CD4-positive, alpha-beta memory T cell (primary cell): ENCODE data around the gene LSM12. TPM values are rescaled to one million over a fixed set of nuclear protein-coding genes. Genes with fewer than 3 reads are reported as not detected.

Source experiments
- CTCF ChIA-PET: fragments of 350-600 bp; sonication (Branson Sonifier 250); formaldehyde crosslinking; loops from one replicate; lab custom pipeline; 2021; ENCODE audit warnings: inconsistent platforms; ENCODE audit not compliant: partially characterized antibody; lab: Charles Lee
- POLR2A ChIA-PET: fragments of 350-600 bp; sonication (Branson Sonifier 250); formaldehyde crosslinking; loops from one replicate; lab custom pipeline; 2021; ENCODE audit not compliant: partially characterized antibody; lab: Charles Lee
- DNase-seq, 5 donors: peaks; one replicate each; pipeline versions ENCODE4 v3.0.0 to v3.0.0-alpha.2; 2020 to 2022; ENCODE audit warnings: mixed read lengths in 1 of 5
- H3K27ac ChIP-seq: one replicate; pipeline ENCODE4 v1.7.0; 2013; ENCODE audit warnings: low read depth, low read length
- H3K27me3 ChIP-seq: 2 replicates; pipeline ENCODE4 v1.7.0; 2013; ENCODE audit warnings: mild to moderate bottlenecking, low read length, moderate library complexity; ENCODE audit not compliant: insufficient read depth
- H3K36me3 ChIP-seq: 2 replicates; pipeline ENCODE4 v1.7.0; 2013; ENCODE audit warnings: mild to moderate bottlenecking, low read length, moderate library complexity; ENCODE audit not compliant: insufficient read depth
- H3K4me1 ChIP-seq: 2 replicates; pipeline ENCODE4 v1.7.0; 2013; ENCODE audit warnings: mild to moderate bottlenecking, low read length, moderate library complexity; ENCODE audit not compliant: insufficient read depth
- H3K4me3 ChIP-seq, 2 donors: one replicate each; pipeline ENCODE4 v1.7.0; 2013; ENCODE audit warnings: low read length in 2 of 2, mild to moderate bottlenecking in 1 of 2
- H3K9me3 ChIP-seq, 2 donors: one replicate each; pipeline ENCODE4 v1.7.0; 2013; ENCODE audit warnings: low read length in 2 of 2, control low read depth in 1 of 2; ENCODE audit not compliant: control insufficient read depth in 1 of 2
- H3K27ac Mint-ChIP-seq, 7 donors: one replicate each; pipeline ENCODE4 v1.8.0; 2020 to 2021; ENCODE audit warnings: mixed read lengths in 7 of 7, mild to moderate bottlenecking in 6 of 7, inconsistent platforms in 3 of 7, moderate library complexity in 3 of 7
- H3K27me3 Mint-ChIP-seq, 2 donors: one replicate each; pipeline ENCODE4 v1.8.0; 2020 to 2021; ENCODE audit warnings: mixed read lengths in 2 of 2
- H3K36me3 Mint-ChIP-seq, 2 donors: one replicate each; pipeline ENCODE4 v1.8.0; 2020 to 2021; ENCODE audit warnings: mixed read lengths in 2 of 2, inconsistent platforms in 1 of 2, mild to moderate bottlenecking in 1 of 2
- H3K4me1 Mint-ChIP-seq, 4 donors: one replicate each; pipeline ENCODE4 v1.8.0; 2020 to 2021; ENCODE audit warnings: mixed read lengths in 4 of 4, mild to moderate bottlenecking in 1 of 4
- H3K4me3 Mint-ChIP-seq, 8 donors: one replicate each; pipeline ENCODE4 v1.8.0; 2020 to 2021; ENCODE audit warnings: mixed read lengths in 8 of 8, mild to moderate bottlenecking in 7 of 8, moderate library complexity in 6 of 8, inconsistent platforms in 3 of 8
- H3K9me3 Mint-ChIP-seq, 8 donors: one replicate each; pipeline ENCODE4 v1.8.0; 2020 to 2021; ENCODE audit warnings: mixed read lengths in 8 of 8, mild to moderate bottlenecking in 5 of 8, inconsistent platforms in 3 of 8, moderate library complexity in 1 of 8
- intact Hi-C: fragments of 100-400 bp; cut with micrococcal nuclease; formaldehyde crosslinking; loops from one replicate; pipeline ENCODE4 v1.15.1; 2023
- polyA plus RNA-seq, 2 donors: library from polyadenylated mRNA; unstranded; fragments of 300-500 nt; fragmentation: Illumina TruSeq; gene quantifications; one replicate each; pipeline ENCODE4 v1.2.3, GENCODE V29; 2021
- total RNA-seq, 2 experiments: library from RNA; stranded (reverse); gene quantifications; one replicate each; pipeline ENCODE4 v1.2.3, GENCODE V29; 2021

Gene LSM12
- total and polyA plus RNA-seq, 4 experiments from 2014 or later: 35.3 to 74.0 (median 46.5) TPM

GRCh38 chr17:44067545-44067940 lies 1.1 kb upstream of the LSM12 start:
- Mint-ChIP-seq H3K9me3 (no peaks in the 10 kb centered on the region), H3K27me3 (no peaks in the 10 kb centered on the region)

GRCh38 chr17:44065668-44066203 lies 735 bp downstream of the LSM12 start:
- H3K36me3 Mint-ChIP-seq: peaks cover 15 to 40% of the 10 kb centered on the region in 2 donors
- H3K27me3 ChIP-seq: no peaks in the 10 kb centered on the region
- intact Hi-C loops: loop anchor here (1.0 to 2.0 kb wide), 3 partner anchors 58 to 135 kb away; partner anchors contain the start of gene HDAC5
- no peaks in the 10 kb centered on the region for H3K9me3 Mint-ChIP-seq
- H3K36me3 ChIP-seq: peaks cover 8% of the 10 kb centered on the region
- no peaks in the 10 kb centered on the region for H3K9me3 ChIP-seq
- DNase-seq: peak in 4 of 5 donors; percentile 11 to 26 (median 22)
- H3K27ac Mint-ChIP-seq: peak overlapping the region; percentile 87 to 99 (median 96)
- no peaks in the 10 kb centered on the region for H3K27me3 Mint-ChIP-seq
- peaks cover 27 to 56% (median 46%) of the 10 kb centered on the region in 4 donors for H3K4me1 Mint-ChIP-seq
- CTCF ChIA-PET: interaction anchor here (1.3 to 1.5 kb wide), 2 partner anchors 50 to 122 kb away, joined by 4 to 5 read pairs; no protein-coding TSS in a partner anchor
- peak overlapping the region; percentile 64 to 76 for H3K4me3 ChIP-seq
- peak overlapping the region; percentile 89 to 96 (median 91) for H3K4me3 Mint-ChIP-seq
- H3K4me1 ChIP-seq: peaks cover 40% of the 10 kb centered on the region
- POLR2A ChIA-PET: interaction anchor here (0.8 to 2.0 kb wide), 6 partner anchors 10 to 154 kb away, joined by 3 to 16 read pairs (median 3); partner anchors contain the start of genes HDAC5 and UBTF
- H3K27ac ChIP-seq: peak overlapping the region; percentile 69

More at GRCh38 chr17:44067545-44067940, 1.1 kb upstream of the LSM12 start:
- Histone ChIP-seq H3K27ac (no peak overlapping the region), H3K4me3 (no peak overlapping the region), H3K36me3 (peaks cover 8% of the 10 kb centered on the region), H3K9me3 (no peaks in the 10 kb centered on the region), H3K27me3 (no peaks in the 10 kb centered on the region), H3K4me1 (peaks cover 53% of the 10 kb centered on the region)
- H3K4me3 Mint-ChIP-seq: peak overlapping the region; percentile 21 to 96 (median 91)
- intact Hi-C loops: loop anchor here (2.0 kb wide), 1 partner anchor 133 kb away; no protein-coding TSS in a partner anchor
- H3K4me1 Mint-ChIP-seq: peaks cover 31 to 63% (median 49%) of the 10 kb centered on the region in 4 donors
- ChIA-PET POLR2A (interaction anchor here (1.5 kb wide), 1 partner anchor 287 kb away, joined by 3 read pairs; no protein-coding TSS in a partner anchor), CTCF (interaction anchor here (1.5 kb wide), 1 partner anchor 155 kb away, joined by 3 read pairs; no protein-coding TSS in a partner anchor)
- no peak for DNase-seq
- H3K27ac Mint-ChIP-seq: peak overlapping the region in 6 of 7 donors; percentile 64 to 98 (median 90)
- peaks cover 7 to 30% of the 10 kb centered on the region in 2 donors for H3K36me3 Mint-ChIP-seq

GRCh38 chr17:44063704-44064639 lies 2.5 kb downstream of the LSM12 start:
- H3K9me3 Mint-ChIP-seq: no peaks in the 10 kb centered on the region
- no peak overlapping the region for H3K27ac ChIP-seq
- H3K4me3 Mint-ChIP-seq: peak overlapping the region in 7 of 8 donors; percentile 13 to 69 (median 24)
- peaks cover 40% of the 10 kb centered on the region for H3K4me1 ChIP-seq
- DNase-seq: no peak
- H3K9me3 ChIP-seq: no peaks in the 10 kb centered on the region
- ChIA-PET POLR2A (no interaction called here), CTCF (interaction anchor here (1.3 kb wide), 1 partner anchor 20 kb away, joined by 3 read pairs; no protein-coding TSS in a partner anchor)
- intact Hi-C loops: no loop called here
- H3K27me3 Mint-ChIP-seq: no peaks in the 10 kb centered on the region
- H3K36me3 Mint-ChIP-seq: peaks cover 22 to 51% of the 10 kb centered on the region in 2 donors
- no peak overlapping the region for H3K4me3 ChIP-seq
- H3K4me1 Mint-ChIP-seq: peaks cover 27 to 60% (median 52%) of the 10 kb centered on the region in 4 donors
- H3K36me3 ChIP-seq: peaks cover 15% of the 10 kb centered on the region
- no peaks in the 10 kb centered on the region for H3K27me3 ChIP-seq
- peak overlapping the region; percentile 42 to 75 (median 54) for H3K27ac Mint-ChIP-seq

- intact Hi-C loops: no loop called here
- POLR2A ChIA-PET: no interaction called here
- CTCF ChIA-PET: no interaction called here
Observed at GRCh38 chr17:44062871-44063270, 3.6 kb downstream of the LSM12 start.

GRCh38 chr17:44061446-44061845 lies 5.0 kb downstream of the LSM12 start:
- no peak overlapping the region for H3K4me3 Mint-ChIP-seq
- intact Hi-C loops: no loop called here
- no peaks in the 10 kb centered on the region for H3K9me3 Mint-ChIP-seq
- H3K27ac Mint-ChIP-seq: peak overlapping the region in 1 of 7 donors; percentile 14
- peaks cover 29% of the 10 kb centered on the region for H3K4me1 ChIP-seq
- no peak overlapping the region for H3K4me3 ChIP-seq
- H3K9me3 ChIP-seq: no peaks in the 10 kb centered on the region
- no peaks in the 10 kb centered on the region for H3K27me3 ChIP-seq
- POLR2A ChIA-PET: no interaction called here
- no peaks in the 10 kb centered on the region for H3K27me3 Mint-ChIP-seq
- peaks cover 22 to 59% of the 10 kb centered on the region in 2 donors for H3K36me3 Mint-ChIP-seq
- no peak for DNase-seq
- CTCF ChIA-PET: interaction anchor here (0.8 kb wide), 1 partner anchor 8 kb away, joined by 3 read pairs; no protein-coding TSS in a partner anchor
- no peak overlapping the region for H3K27ac ChIP-seq
- peaks cover 20 to 50% (median 45%) of the 10 kb centered on the region in 4 donors for H3K4me1 Mint-ChIP-seq
- peaks cover 19% of the 10 kb centered on the region for H3K36me3 ChIP-seq

More at GRCh38 chr17:44062871-44063270, 3.6 kb downstream of the LSM12 start:
- DNase-seq: no peak
- H3K27me3 Mint-ChIP-seq: no peaks in the 10 kb centered on the region
- H3K4me3 ChIP-seq: no peak overlapping the region
- no peaks in the 10 kb centered on the region for H3K9me3 ChIP-seq
- no peak overlapping the region for H3K27ac ChIP-seq
- H3K9me3 Mint-ChIP-seq: no peaks in the 10 kb centered on the region
- no peak overlapping the region for H3K27ac Mint-ChIP-seq
- H3K4me1 ChIP-seq: peaks cover 40% of the 10 kb centered on the region
- H3K27me3 ChIP-seq: no peaks in the 10 kb centered on the region
- peaks cover 24 to 59% (median 53%) of the 10 kb centered on the region in 4 donors for H3K4me1 Mint-ChIP-seq
- H3K36me3 ChIP-seq: peaks cover 19% of the 10 kb centered on the region
- no peak overlapping the region for H3K4me3 Mint-ChIP-seq
- H3K36me3 Mint-ChIP-seq: peaks cover 22 to 58% of the 10 kb centered on the region in 2 donors

GRCh38 chr17:44059101-44059892 lies 7.2 kb downstream of the LSM12 start:
- DNase-seq: no peak
- Histone ChIP-seq H3K9me3 (no peaks in the 10 kb centered on the region), H3K27me3 (no peaks in the 10 kb centered on the region), H3K4me1 (peaks cover 17% of the 10 kb centered on the region), H3K36me3 (peaks cover 24% of the 10 kb centered on the region), H3K4me3 (no peak overlapping the region), H3K27ac (no peak overlapping the region)
- intact Hi-C loops: no loop called here
- Mint-ChIP-seq H3K4me3 (peak overlapping the region in 2 of 8 donors; percentile 23 to 45), H3K27me3 (no peaks in the 10 kb centered on the region), H3K27ac (no peak overlapping the region), H3K9me3 (no peaks in the 10 kb centered on the region), H3K4me1 (peaks cover 18 to 43% (median 40%) of the 10 kb centered on the region in 4 donors), H3K36me3 (peaks cover 22 to 60% of the 10 kb centered on the region in 2 donors)
- ChIA-PET CTCF (interaction anchor here (0.6 to 1.5 kb wide), 4 partner anchors 13 to 115 kb away, joined by 3 to 5 read pairs (median 3); no protein-coding TSS in a partner anchor), POLR2A (interaction anchor here (0.7 to 1.3 kb wide), 2 partner anchors 10 to 51 kb away, joined by 3 read pairs; no protein-coding TSS in a partner anchor)
